WTC11 (cell line): ENCODE results near the gene HIPK2.

Source experiments
- CREB1 ChIP-seq: sonication (generic); formaldehyde crosslinking; IDR thresholded peaks from 2 replicates; pipeline ENCODE4 v1.8.0; 2023; ENCODE audit warnings: mild to moderate bottlenecking, missing genetic modification reagents
- TP53 ChIP-seq: sonication (generic); formaldehyde crosslinking; IDR thresholded peaks from 2 replicates; pipeline ENCODE4 v1.8.1; 2023; ENCODE audit warnings: mild to moderate bottlenecking, missing genetic modification reagents
- TF ChIP-seq, protein P1 (sequence below): fragments of 200-600 bp; IDR thresholded peaks from 2 replicates; pipeline ENCODE4 v1.8.0; 2022; ENCODE audit warnings: antibody characterized with exemption

DNA sequence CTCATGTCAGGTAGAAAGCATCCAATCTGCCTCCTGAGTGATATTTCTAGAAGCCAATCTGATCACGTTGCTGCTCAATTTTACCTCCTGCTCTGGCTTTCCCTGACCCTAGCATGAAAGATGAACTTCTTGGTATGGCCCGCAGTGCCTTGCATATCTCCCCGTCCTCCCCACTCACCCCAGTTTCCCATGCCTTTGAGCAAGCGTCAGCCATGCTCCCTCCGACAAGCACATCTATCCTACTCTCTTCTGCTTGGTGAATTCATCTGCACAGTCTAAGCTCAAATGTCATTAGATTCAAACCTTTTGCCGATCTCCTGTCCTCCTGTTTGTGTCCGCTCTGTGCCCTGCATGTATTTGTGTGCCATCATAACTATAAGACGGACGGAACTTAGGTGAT lies 45.1 kb upstream of the HIPK2 start:
- TF ChIP-seq, protein P1, sequence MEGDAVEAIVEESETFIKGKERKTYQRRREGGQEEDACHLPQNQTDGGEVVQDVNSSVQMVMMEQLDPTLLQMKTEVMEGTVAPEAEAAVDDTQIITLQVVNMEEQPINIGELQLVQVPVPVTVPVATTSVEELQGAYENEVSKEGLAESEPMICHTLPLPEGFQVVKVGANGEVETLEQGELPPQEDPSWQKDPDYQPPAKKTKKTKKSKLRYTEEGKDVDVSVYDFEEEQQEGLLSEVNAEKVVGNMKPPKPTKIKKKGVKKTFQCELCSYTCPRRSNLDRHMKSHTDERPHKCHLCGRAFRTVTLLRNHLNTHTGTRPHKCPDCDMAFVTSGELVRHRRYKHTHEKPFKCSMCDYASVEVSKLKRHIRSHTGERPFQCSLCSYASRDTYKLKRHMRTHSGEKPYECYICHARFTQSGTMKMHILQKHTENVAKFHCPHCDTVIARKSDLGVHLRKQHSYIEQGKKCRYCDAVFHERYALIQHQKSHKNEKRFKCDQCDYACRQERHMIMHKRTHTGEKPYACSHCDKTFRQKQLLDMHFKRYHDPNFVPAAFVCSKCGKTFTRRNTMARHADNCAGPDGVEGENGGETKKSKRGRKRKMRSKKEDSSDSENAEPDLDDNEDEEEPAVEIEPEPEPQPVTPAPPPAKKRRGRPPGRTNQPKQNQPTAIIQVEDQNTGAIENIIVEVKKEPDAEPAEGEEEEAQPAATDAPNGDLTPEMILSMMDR: no peak
- TF ChIP-seq CREB1 (CRISPR knock-in tag) (no peak), TP53 (CRISPR knock-in tag) (no peak)
